SK-N-SH (cell line): ENCODE data around the gene PA2G4. TPM values are rescaled to one million over a fixed set of nuclear protein-coding genes. Genes with fewer than 3 reads are reported as not detected.

Experiments used
- CTCF ChIA-PET: fragments of 300-600, 350-600 bp; formaldehyde crosslinking; extraction: SDS; loops from one replicate; lab custom pipeline; 2021; lab: Yijun Ruan, JAX
- POLR2A ChIA-PET: fragments of 350-600 bp; sonication (Branson Sonifier 250); formaldehyde crosslinking; extraction: SDS; loops from one replicate; lab custom pipeline; 2020; ENCODE audit warnings: antibody characterized with exemption, inconsistent platforms; lab: Yijun Ruan, JAX
- DNase-seq: peaks from one replicate; pipeline ENCODE4 v3.0.0; 2012
- H2AFZ ChIP-seq: fragments of 200-600 bp; sonication (generic); 2 replicates; pipeline ENCODE4 v1.8.1; 2016; ENCODE audit warnings: antibody characterized with exemption, mild to moderate bottlenecking, low read depth
- H3F3A ChIP-seq: fragments of 200-600 bp; sonication (generic); replicated peaks from 2 replicates; pipeline ENCODE3; 2016; ENCODE audit warnings: antibody characterized with exemption, mild to moderate bottlenecking; ENCODE audit not compliant: insufficient read depth
- H3K27ac ChIP-seq, 2 experiments: fragments of 200-500 bp in 1 of 2; fragments of 200-600 bp in 1 of 2; sonication (Bioruptor generic) in 1 of 2; sonication (generic), shearing (Covaris generic) in 1 of 2; 2 replicates each; pipeline versions ENCODE4 v1.5.1 to v1.6.1; 2014 to 2016; ENCODE audit warnings: low read depth in 2 of 2, inconsistent platforms in 1 of 2, low read length in 1 of 2, mild to moderate bottlenecking in 1 of 2, mixed read lengths in 1 of 2
- H3K27me3 ChIP-seq: fragments of 200-600 bp; sonication (generic), shearing (Covaris generic); 2 replicates; pipeline ENCODE4 v1.6.1; 2016; ENCODE audit warnings: mixed run types; ENCODE audit not compliant: insufficient read depth
- H3K36me3 ChIP-seq, 2 experiments: fragments of 200-500 bp in 1 of 2; fragments of 200-600 bp in 1 of 2; sonication (Bioruptor generic) in 1 of 2; sonication (generic) in 1 of 2; replicated peaks in 1 of 2; 2 replicates each; pipeline versions ENCODE3 to v1.5.1; 2014 to 2016; ENCODE audit warnings: low read length in 1 of 2, mild to moderate bottlenecking in 1 of 2; ENCODE audit not compliant: insufficient read depth in 2 of 2, control insufficient read depth in 1 of 2
- H3K4me1 ChIP-seq, 2 experiments: fragments of 200-500 bp in 1 of 2; fragments of 200-600 bp in 1 of 2; sonication (Bioruptor generic) in 1 of 2; sonication (generic), shearing (Covaris generic) in 1 of 2; 2 replicates each; pipeline versions ENCODE4 v1.5.1 to v1.6.1; 2014 to 2016; ENCODE audit warnings: low read depth in 1 of 2, low read length in 1 of 2, mixed run types in 1 of 2; ENCODE audit not compliant: insufficient read depth in 2 of 2, control insufficient read depth in 1 of 2
- H3K4me2 ChIP-seq: fragments of 200-600 bp; sonication (generic), shearing (Covaris generic); 2 replicates; pipeline ENCODE4 v1.6.1; 2017; ENCODE audit warnings: mixed run types
- H3K4me3 ChIP-seq, 2 experiments: fragments of 200-500 bp in 1 of 2; fragments of 200-600 bp in 1 of 2; sonication (Bioruptor generic) in 1 of 2; sonication (generic), shearing (Covaris generic) in 1 of 2; 2 replicates each; pipeline versions ENCODE4 v1.5.1 to v1.8.1; 2014 to 2016; ENCODE audit warnings: low read depth in 2 of 2, inconsistent platforms in 1 of 2, low read length in 1 of 2, mild to moderate bottlenecking in 1 of 2, mixed read lengths in 1 of 2, moderate library complexity in 1 of 2
- H3K79me2 ChIP-seq: fragments of 200-600 bp; sonication (generic); 2 replicates; pipeline ENCODE4 v1.8.1; 2017; ENCODE audit warnings: mild to moderate bottlenecking; ENCODE audit not compliant: insufficient read depth
- H3K9ac ChIP-seq: fragments of 200-600 bp; sonication (generic); 2 replicates; pipeline ENCODE4 v1.6.1; 2017; ENCODE audit warnings: mixed run types
- H3K9me2 ChIP-seq: fragments of 200-600 bp; sonication (generic); 2 replicates; pipeline ENCODE4 v1.6.1; 2017; ENCODE audit warnings: mixed run types
- H3K9me3 ChIP-seq: fragments of 200-600 bp; sonication (generic); 2 replicates; pipeline ENCODE4 v1.6.1; 2017; ENCODE audit warnings: mixed run types, mild to moderate bottlenecking, moderate library complexity
- H4K20me1 ChIP-seq: fragments of 200-600 bp; sonication (generic); 2 replicates; pipeline ENCODE4 v1.6.1; 2017; ENCODE audit warnings: mild to moderate bottlenecking, mixed run types; ENCODE audit not compliant: insufficient read depth
- CHD2 ChIP-seq: fragments of 150-350 bp; IDR thresholded peaks from 2 replicates; pipeline ENCODE4 v1.6.1; 2018; ENCODE audit warnings: low read length; ENCODE audit not compliant: partially characterized antibody
- EP300 ChIP-seq, 2 experiments: IDR thresholded peaks; 2 replicates each; pipeline versions ENCODE4 v1.4.0 to v1.6.1; 2012; ENCODE audit warnings: borderline replicate concordance in 1 of 2, low read depth in 1 of 2, low read length in 1 of 2
- EZH2phosphoT487 ChIP-seq: fragments of 200-600 bp; sonication (generic); IDR thresholded peaks from 2 replicates; pipeline ENCODE4 v1.6.1; 2017; ENCODE audit warnings: low read depth, mixed run types, mild to moderate bottlenecking, antibody characterized with exemption, moderate library complexity, borderline replicate concordance
- FOSL2 ChIP-seq: IDR thresholded peaks from 2 replicates; pipeline ENCODE4 v1.4.0; 2012; ENCODE audit warnings: low read depth, mild to moderate bottlenecking, moderate library complexity, borderline replicate concordance
- FOXJ3 ChIP-seq: sonication (generic); formaldehyde crosslinking; IDR thresholded peaks from 2 replicates; pipeline ENCODE4 v1.5.1; 2020; ENCODE audit warnings: mild to moderate bottlenecking, missing genetic modification reagents
- FOXM1 ChIP-seq: IDR thresholded peaks from 2 replicates; pipeline ENCODE4 v1.4.0; 2012; ENCODE audit warnings: low read depth, mild to moderate bottlenecking
- GATA2 ChIP-seq: sonication (generic); formaldehyde crosslinking; IDR thresholded peaks from 2 replicates; pipeline ENCODE4 v1.5.0; 2020; ENCODE audit warnings: mild to moderate bottlenecking, missing genetic modification reagents
- IRF3 ChIP-seq: fragments of 150-350 bp; IDR thresholded peaks from 2 replicates; pipeline ENCODE4 v1.6.1; 2016; ENCODE audit warnings: mild to moderate bottlenecking, low read depth, low read length
- NFIC ChIP-seq: IDR thresholded peaks from 2 replicates; pipeline ENCODE4 v1.4.0; 2012; ENCODE audit warnings: borderline replicate concordance
- NRF1 ChIP-seq: IDR thresholded peaks from 2 replicates; pipeline ENCODE4 v1.6.1; 2012; ENCODE audit warnings: low read depth, mild to moderate bottlenecking, low read length
- POLR2AphosphoS5 ChIP-seq: IDR thresholded peaks from 2 replicates; pipeline ENCODE4 v1.6.1; 2012; ENCODE audit warnings: low read depth, low read length
- RAD21 ChIP-seq: IDR thresholded peaks from 2 replicates; pipeline ENCODE4 v1.6.1; 2012; ENCODE audit warnings: mild to moderate bottlenecking, low read length
- RFX5 ChIP-seq: IDR thresholded peaks from 2 replicates; pipeline ENCODE4 v1.6.1; 2012; ENCODE audit warnings: mild to moderate bottlenecking, improper control_type of control experiment, low read length
- SMC3 ChIP-seq: IDR thresholded peaks from 2 replicates; pipeline ENCODE4 v1.6.1; 2012; ENCODE audit warnings: low read depth, low read length, improper control_type of control experiment
- TAF1 ChIP-seq: IDR thresholded peaks from 2 replicates; pipeline ENCODE4 v1.6.1; 2012; ENCODE audit warnings: low read depth, mild to moderate bottlenecking, low read length, moderate library complexity, borderline replicate concordance
- TEAD4 ChIP-seq: IDR thresholded peaks from 2 replicates; pipeline ENCODE4 v1.4.0; 2012; ENCODE audit warnings: mild to moderate bottlenecking, borderline replicate concordance; ENCODE audit not compliant: insufficient read depth
- YY1 ChIP-seq: IDR thresholded peaks from 2 replicates; pipeline ENCODE4 v1.4.0; 2012; ENCODE audit warnings: low read depth, mild to moderate bottlenecking
- WGBS: methylation state at CpG from one replicate; pipeline ENCODE4 v1.1.6; 2017; ENCODE audit warnings: low lambda C conversion rate; 5-methylcytosine and 5-hydroxymethylcytosine counted together
- polyA plus RNA-seq, 3 experiments: library from polyadenylated mRNA; depleted of rRNA; stranded (reverse); fragments of >200 nt; gene quantifications; 2 replicates each; pipeline ENCODE4 v1.2.3, GENCODE V29; 2012
- TF ChIP-seq, protein P1 (sequence below): fragments of 150-350 bp; IDR thresholded peaks from 2 replicates; pipeline ENCODE4 v1.6.1; 2017; ENCODE audit warnings: antibody characterized with exemption, low read length, low read depth, borderline replicate concordance
- TF ChIP-seq, protein P2 (sequence below): IDR thresholded peaks from 2 replicates; pipeline ENCODE4 v1.4.0; 2012; ENCODE audit warnings: low read depth, borderline replicate concordance
- TF ChIP-seq, protein P3 (sequence below): fragments of 200-600 bp; sonication (generic); IDR thresholded peaks from 2 replicates; pipeline ENCODE4 v1.6.1; 2017; ENCODE audit warnings: antibody characterized with exemption, mild to moderate bottlenecking, moderate library complexity

Gene PA2G4
- polyA plus RNA-seq, 1 of the 3 experiments (the other 2 are of a cell fraction): 207 TPM

DNA sequence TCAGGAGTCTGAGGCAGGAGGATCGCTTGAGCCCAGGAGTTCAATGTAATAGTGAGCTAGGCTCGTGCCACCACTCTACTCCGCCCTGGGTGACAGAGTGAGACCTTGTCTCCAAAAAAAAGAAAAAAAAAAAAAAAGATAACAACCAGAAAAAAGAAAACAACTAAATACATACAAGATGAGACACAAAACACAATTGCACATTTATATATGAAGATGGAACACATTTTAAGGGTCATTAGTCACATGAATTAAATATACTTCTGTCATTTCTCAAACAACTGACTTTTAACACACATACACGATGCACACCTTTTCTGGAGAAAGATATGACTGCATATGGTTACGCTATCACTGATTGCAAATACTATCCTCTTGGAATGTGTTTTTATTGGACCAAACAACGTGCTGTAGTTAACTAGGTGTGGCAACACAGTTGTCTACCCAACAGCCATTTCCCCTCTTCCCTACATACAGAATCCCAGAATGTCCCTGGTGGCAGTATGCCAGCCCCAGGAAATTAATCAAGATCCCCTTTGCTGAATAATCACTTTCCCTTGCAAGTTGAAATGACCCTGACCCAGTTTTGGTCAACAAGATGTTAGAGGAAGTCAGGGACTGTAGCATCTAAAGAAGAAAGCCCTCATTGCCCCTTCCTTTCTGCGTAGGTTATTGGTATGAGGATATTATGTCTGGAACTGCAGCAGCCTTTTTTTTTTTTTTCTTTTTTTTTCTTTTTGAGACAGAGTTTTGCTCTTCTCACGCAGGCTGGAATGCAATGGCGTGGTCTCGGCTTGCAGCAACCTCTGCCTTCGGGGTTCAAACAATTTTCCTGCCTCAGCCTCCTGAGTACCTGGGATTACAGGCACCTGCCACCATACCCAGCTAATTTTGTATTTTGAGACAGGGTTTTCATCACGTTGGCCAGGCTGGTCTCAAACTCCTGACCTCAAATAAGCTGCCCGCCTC is 42.4 kb downstream of the PA2G4 start:
- no peak for DNase-seq
- H3K36me3 ChIP-seq: peaks cover 3 to 29% of the 10 kb centered on the region in 2 experiments
- H3K27ac ChIP-seq: peak overlapping the region in 1 of 2 experiments; percentile 13; a peak in 1 of 4 replicates
- H3K27me3 ChIP-seq: no peaks in the 10 kb centered on the region
- no peaks in the 10 kb centered on the region for H3K9me2 ChIP-seq
- 85% methylated on average over 13 of the region's 13 CpGs for WGBS
- CTCF ChIA-PET: no interaction called here
- H2AFZ ChIP-seq: no peak overlapping the region
- H3K4me3 ChIP-seq: no peak overlapping the region
- peaks cover 21% of the 10 kb centered on the region for H3F3A ChIP-seq
- TF ChIP-seq EZH2phosphoT487 (no peak), NRF1 (no peak), FOSL2 (no peak), TAF1 (no peak), FOXM1 (no peak), SMC3 (no peak), GATA2 (CRISPR knock-in tag) (no peak), EP300 (IDR thresholded peaks at IDR 0.05; ENCODE audit: borderline replicate concordance in 1 of 2, low read depth in 1 of 2, low read length in 1 of 2) (no peak), RAD21 (no peak), CHD2 (no peak), TEAD4 (no peak), YY1 (no peak), IRF3 (no peak), RFX5 (no peak), POLR2AphosphoS5 (no peak), FOXJ3 (no peak), NFIC (no peak)
- TF ChIP-seq, protein P1, sequence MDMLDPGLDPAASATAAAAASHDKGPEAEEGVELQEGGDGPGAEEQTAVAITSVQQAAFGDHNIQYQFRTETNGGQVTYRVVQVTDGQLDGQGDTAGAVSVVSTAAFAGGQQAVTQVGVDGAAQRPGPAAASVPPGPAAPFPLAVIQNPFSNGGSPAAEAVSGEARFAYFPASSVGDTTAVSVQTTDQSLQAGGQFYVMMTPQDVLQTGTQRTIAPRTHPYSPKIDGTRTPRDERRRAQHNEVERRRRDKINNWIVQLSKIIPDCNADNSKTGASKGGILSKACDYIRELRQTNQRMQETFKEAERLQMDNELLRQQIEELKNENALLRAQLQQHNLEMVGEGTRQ: no peak
- TF ChIP-seq, protein P2, sequence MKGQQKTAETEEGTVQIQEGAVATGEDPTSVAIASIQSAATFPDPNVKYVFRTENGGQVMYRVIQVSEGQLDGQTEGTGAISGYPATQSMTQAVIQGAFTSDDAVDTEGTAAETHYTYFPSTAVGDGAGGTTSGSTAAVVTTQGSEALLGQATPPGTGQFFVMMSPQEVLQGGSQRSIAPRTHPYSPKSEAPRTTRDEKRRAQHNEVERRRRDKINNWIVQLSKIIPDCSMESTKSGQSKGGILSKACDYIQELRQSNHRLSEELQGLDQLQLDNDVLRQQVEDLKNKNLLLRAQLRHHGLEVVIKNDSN: no peak
- TF ChIP-seq, protein P3, sequence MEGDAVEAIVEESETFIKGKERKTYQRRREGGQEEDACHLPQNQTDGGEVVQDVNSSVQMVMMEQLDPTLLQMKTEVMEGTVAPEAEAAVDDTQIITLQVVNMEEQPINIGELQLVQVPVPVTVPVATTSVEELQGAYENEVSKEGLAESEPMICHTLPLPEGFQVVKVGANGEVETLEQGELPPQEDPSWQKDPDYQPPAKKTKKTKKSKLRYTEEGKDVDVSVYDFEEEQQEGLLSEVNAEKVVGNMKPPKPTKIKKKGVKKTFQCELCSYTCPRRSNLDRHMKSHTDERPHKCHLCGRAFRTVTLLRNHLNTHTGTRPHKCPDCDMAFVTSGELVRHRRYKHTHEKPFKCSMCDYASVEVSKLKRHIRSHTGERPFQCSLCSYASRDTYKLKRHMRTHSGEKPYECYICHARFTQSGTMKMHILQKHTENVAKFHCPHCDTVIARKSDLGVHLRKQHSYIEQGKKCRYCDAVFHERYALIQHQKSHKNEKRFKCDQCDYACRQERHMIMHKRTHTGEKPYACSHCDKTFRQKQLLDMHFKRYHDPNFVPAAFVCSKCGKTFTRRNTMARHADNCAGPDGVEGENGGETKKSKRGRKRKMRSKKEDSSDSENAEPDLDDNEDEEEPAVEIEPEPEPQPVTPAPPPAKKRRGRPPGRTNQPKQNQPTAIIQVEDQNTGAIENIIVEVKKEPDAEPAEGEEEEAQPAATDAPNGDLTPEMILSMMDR: no peak
- H3K9me3 ChIP-seq: no peaks in the 10 kb centered on the region
- no peak overlapping the region for H3K4me2 ChIP-seq
- H4K20me1 ChIP-seq: no peaks in the 10 kb centered on the region
- no peak overlapping the region for H3K9ac ChIP-seq
- POLR2A ChIA-PET: interaction anchor here (0.6 to 1.1 kb wide), 3 partner anchors 19 to 26 kb away, joined by 3 to 4 read pairs (median 3); partner anchors contain the start of gene ESYT1
- no peaks in the 10 kb centered on the region for H3K79me2 ChIP-seq
- peaks cover 6 to 9% of the 10 kb centered on the region in 2 experiments; a peak in 3 of 4 replicates for H3K4me1 ChIP-seq
